HEK293 (cell line): ENCODE results near the gene AK1.
"Not testable (repeated sequence)": the region's sequence is repeated elsewhere in the genome, so short reads cannot be mapped to it uniquely, and the experiment has no call there.

Source experiments
- CTCF ChIA-PET: fragments of 350-600 bp; formaldehyde crosslinking; extraction: SDS; loops from one replicate; lab custom pipeline; 2021; ENCODE audit warnings: antibody characterized with exemption; lab: Yijun Ruan, JAX
- POLR2A ChIA-PET: fragments of 300-600 bp; formaldehyde crosslinking; extraction: SDS; loops from one replicate; lab custom pipeline; 2020; ENCODE audit warnings: antibody characterized with exemption, inconsistent platforms; lab: Yijun Ruan, JAX
- H3K27ac ChIP-seq: fragments of 200-500 bp; sonication (Bioruptor generic); 2 replicates; pipeline ENCODE4 v1.5.1; 2014; ENCODE audit warnings: low read depth, low read length, control low read depth, inconsistent platforms; ENCODE audit errors: extremely low read depth
- H3K36me3 ChIP-seq, 2 experiments: fragments of 200-500 bp in 1 of 2; sonication (Bioruptor generic) in 1 of 2; 1 replicate in 1 of 2; 2 replicates in 1 of 2; pipeline ENCODE4 v1.5.1; 2014 to 2017; ENCODE audit warnings: inconsistent platforms in 2 of 2, low read length in 2 of 2; ENCODE audit not compliant: control insufficient read depth in 2 of 2, insufficient read depth in 1 of 2
- H3K4me1 ChIP-seq: fragments of 200-500 bp; sonication (Bioruptor generic); 2 replicates; pipeline ENCODE4 v1.5.1; 2014; ENCODE audit warnings: mild to moderate bottlenecking, low read length, inconsistent platforms; ENCODE audit not compliant: control insufficient read depth, insufficient read depth
- H3K4me3 ChIP-seq: 2 replicates; pipeline ENCODE4 v1.5.1; 2011; ENCODE audit warnings: low read depth, mild to moderate bottlenecking, control low read depth, low read length, moderate library complexity
- H3K9me3 ChIP-seq: fragments of 200-500 bp; sonication (Bioruptor generic); 2 replicates; pipeline ENCODE4 v1.5.1; 2014; ENCODE audit warnings: low read depth, low read length, inconsistent platforms; ENCODE audit not compliant: control insufficient read depth, insufficient read depth
- EGR2 ChIP-seq: fragments of 450-650 bp; formaldehyde crosslinking; IDR thresholded peaks from 2 replicates; pipeline ENCODE4 v1.5.1; 2016; ENCODE audit warnings: low read depth, missing biosample characterization, missing genetic modification characterization
- OSR2 ChIP-seq: fragments of 450-650 bp; formaldehyde crosslinking; IDR thresholded peaks from 2 replicates; pipeline ENCODE4 v1.5.1; 2016; ENCODE audit warnings: missing biosample characterization, missing genetic modification characterization
- RBAK ChIP-seq: fragments of 450-650 bp; formaldehyde crosslinking; IDR thresholded peaks from 2 replicates; pipeline ENCODE4 v1.5.1; 2016; ENCODE audit warnings: missing biosample characterization, missing genetic modification characterization
- SCRT1 ChIP-seq: fragments of 450-650 bp; formaldehyde crosslinking; IDR thresholded peaks from 2 replicates; pipeline ENCODE4 v1.5.1; 2016; ENCODE audit warnings: missing biosample characterization, missing genetic modification characterization, borderline replicate concordance
- WT1 ChIP-seq: fragments of 450-650 bp; formaldehyde crosslinking; IDR thresholded peaks from 2 replicates; pipeline ENCODE4 v1.5.1; 2016; ENCODE audit warnings: missing biosample characterization, missing genetic modification characterization
- ZBTB1 ChIP-seq: fragments of 450-650 bp; formaldehyde crosslinking; IDR thresholded peaks from 2 replicates; pipeline ENCODE4 v1.5.1; 2016; ENCODE audit warnings: missing biosample characterization, missing genetic modification characterization
- ZBTB17 ChIP-seq: fragments of 450-650 bp; formaldehyde crosslinking; IDR thresholded peaks from 2 replicates; pipeline ENCODE4 v1.5.1; 2016; ENCODE audit warnings: missing biosample characterization, missing genetic modification characterization
- ZBTB48 ChIP-seq: fragments of 450-650 bp; formaldehyde crosslinking; IDR thresholded peaks from 2 replicates; pipeline ENCODE4 v1.5.1; 2016; ENCODE audit warnings: missing biosample characterization, missing genetic modification characterization
- ZEB2 ChIP-seq: fragments of 450-650 bp; formaldehyde crosslinking; IDR thresholded peaks from 2 replicates; pipeline ENCODE4 v1.5.1; 2016; ENCODE audit warnings: missing biosample characterization, missing genetic modification characterization
- ZFHX2 ChIP-seq: fragments of 450-650 bp; formaldehyde crosslinking; conservative IDR thresholded peaks from 2 replicates; pipeline ENCODE4 v1.5.1; 2016; ENCODE audit warnings: missing biosample characterization, missing genetic modification characterization
- ZNF114 ChIP-seq: fragments of 450-650 bp; formaldehyde crosslinking; IDR thresholded peaks from 2 replicates; pipeline ENCODE4 v1.5.0; 2017; ENCODE audit warnings: missing biosample characterization, missing genetic modification characterization
- ZNF121 ChIP-seq: fragments of 450-650 bp; formaldehyde crosslinking; IDR thresholded peaks from 2 replicates; pipeline ENCODE4 v1.5.1; 2016; ENCODE audit warnings: missing biosample characterization, missing genetic modification characterization
- ZNF169 ChIP-seq: fragments of 450-650 bp; formaldehyde crosslinking; IDR thresholded peaks from 2 replicates; pipeline ENCODE4 v1.5.1; 2016; ENCODE audit warnings: missing biosample characterization, missing genetic modification characterization
- ZNF311 ChIP-seq: fragments of 450-650 bp; formaldehyde crosslinking; IDR thresholded peaks from 2 replicates; pipeline ENCODE4 v1.5.1; 2017; ENCODE audit warnings: missing biosample characterization, missing genetic modification characterization, borderline replicate concordance
- ZNF335 ChIP-seq: fragments of 450-650 bp; formaldehyde crosslinking; conservative IDR thresholded peaks from 2 replicates; pipeline ENCODE4 v1.5.1; 2016; ENCODE audit warnings: missing biosample characterization, missing genetic modification characterization
- ZNF510 ChIP-seq: fragments of 450-650 bp; formaldehyde crosslinking; IDR thresholded peaks from 2 replicates; pipeline ENCODE4 v1.5.1; 2018; ENCODE audit warnings: mild to moderate bottlenecking, missing genetic modification characterization, missing biosample characterization; ENCODE audit not compliant: insufficient replicate concordance
- ZNF529 ChIP-seq: fragments of 450-650 bp; formaldehyde crosslinking; IDR thresholded peaks from 2 replicates; pipeline ENCODE4 v1.5.1; 2017; ENCODE audit warnings: missing genetic modification characterization, missing biosample characterization; ENCODE audit not compliant: insufficient replicate concordance
- ZNF621 ChIP-seq: fragments of 450-650 bp; formaldehyde crosslinking; IDR thresholded peaks from 2 replicates; pipeline ENCODE4 v1.5.1; 2017; ENCODE audit warnings: missing biosample characterization, missing genetic modification characterization
- ZNF785 ChIP-seq: fragments of 450-650 bp; formaldehyde crosslinking; IDR thresholded peaks from 2 replicates; pipeline ENCODE4 v1.5.1; 2016; ENCODE audit warnings: missing biosample characterization, missing genetic modification characterization
- TF ChIP-seq, protein P1 (sequence below): fragments of 450-650 bp; formaldehyde crosslinking; optimal IDR thresholded peaks from 2 replicates; pipeline ENCODE3; 2016; ENCODE audit warnings: missing biosample characterization, mild to moderate bottlenecking, missing genetic modification characterization
- TF ChIP-seq, protein P2 (sequence below): fragments of 450-650 bp; formaldehyde crosslinking; IDR thresholded peaks from 2 replicates; pipeline ENCODE4 v1.5.1; 2016; ENCODE audit warnings: missing biosample characterization, missing genetic modification characterization

AK1 gene

GRCh38 chr9:127871531-127871930 lies 5.9 kb downstream of the AK1 start:
- Histone ChIP-seq H3K27ac (no peak overlapping the region), H3K9me3 (no peaks in the 10 kb centered on the region), H3K36me3 (peaks cover 0 to 55% of the 10 kb centered on the region in 2 experiments; a peak in 2 of 3 replicates), H3K4me1 (no peaks in the 10 kb centered on the region), H3K4me3 (no peak overlapping the region)
- TF ChIP-seq, protein P1, sequence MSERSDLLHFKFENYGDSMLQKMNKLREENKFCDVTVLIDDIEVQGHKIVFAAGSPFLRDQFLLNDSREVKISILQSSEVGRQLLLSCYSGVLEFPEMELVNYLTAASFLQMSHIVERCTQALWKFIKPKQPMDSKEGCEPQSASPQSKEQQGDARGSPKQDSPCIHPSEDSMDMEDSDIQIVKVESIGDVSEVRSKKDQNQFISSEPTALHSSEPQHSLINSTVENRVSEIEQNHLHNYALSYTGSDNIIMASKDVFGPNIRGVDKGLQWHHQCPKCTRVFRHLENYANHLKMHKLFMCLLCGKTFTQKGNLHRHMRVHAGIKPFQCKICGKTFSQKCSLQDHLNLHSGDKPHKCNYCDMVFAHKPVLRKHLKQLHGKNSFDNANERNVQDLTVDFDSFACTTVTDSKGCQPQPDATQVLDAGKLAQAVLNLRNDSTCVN (tag by site-specific recombination): no peak
- TF ChIP-seq EGR2 (peak; percentile 65), ZNF785 (tag by site-specific recombination) (no peak), ZFHX2 (tag by site-specific recombination) (peak; percentile 42)
- POLR2A ChIA-PET: no interaction called here
- CTCF ChIA-PET: interaction anchor here (0.6 to 3.0 kb wide), 4 partner anchors 23 to 364 kb away, joined by 3 to 33 read pairs (median 5); partner anchors contain the start of gene TOR2A

DNA sequence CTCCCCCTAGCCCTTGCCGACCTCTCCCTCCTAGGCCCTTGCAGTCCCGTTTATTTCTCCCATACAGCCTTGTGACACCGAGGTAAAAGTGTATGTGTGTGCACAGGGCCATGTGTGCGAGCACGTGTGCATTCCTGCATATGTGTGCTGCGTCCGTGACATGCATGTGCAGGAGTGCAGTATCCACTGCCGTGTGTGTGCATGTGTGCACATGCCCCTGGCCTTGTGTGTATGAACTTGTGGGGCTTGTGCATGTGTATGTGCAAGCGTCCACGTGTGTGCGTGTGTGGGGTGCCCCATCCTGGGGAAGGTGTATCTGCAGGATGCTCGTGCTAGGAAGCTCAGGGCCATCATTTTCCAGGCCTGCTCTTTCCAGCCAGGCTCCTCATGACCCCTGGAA lies 6.6 kb downstream of the AK1 start:
- no peaks in the 10 kb centered on the region for H3K9me3 ChIP-seq
- no peaks in the 10 kb centered on the region for H3K4me1 ChIP-seq
- no peak overlapping the region for H3K4me3 ChIP-seq
- TF ChIP-seq SCRT1 (no peak), ZBTB17 (tag by site-specific recombination) (no peak), ZNF114 (tag by site-specific recombination) (no peak), OSR2 (tag by site-specific recombination) (no peak), ZBTB1 (tag by site-specific recombination) (no peak), ZNF621 (no peak), ZEB2 (tag by site-specific recombination) (no peak), WT1 (tag by site-specific recombination) (no peak), ZNF169 (no peak)
- POLR2A ChIA-PET: interaction anchor here (1.5 kb wide), 1 partner anchor 28 kb away, joined by 3 read pairs; no protein-coding TSS in a partner anchor
- CTCF ChIA-PET: interaction anchor here (0.6 to 3.0 kb wide), 13 partner anchors 11 to 184 kb away, joined by 3 to 46 read pairs (median 6); partner anchors contain the start of genes CDK9, ST6GALNAC4 and TOR2A
- H3K27ac ChIP-seq: no peak overlapping the region
- H3K36me3 ChIP-seq: peaks cover 0 to 57% of the 10 kb centered on the region in 2 experiments; a peak in 2 of 3 replicates

DNA sequence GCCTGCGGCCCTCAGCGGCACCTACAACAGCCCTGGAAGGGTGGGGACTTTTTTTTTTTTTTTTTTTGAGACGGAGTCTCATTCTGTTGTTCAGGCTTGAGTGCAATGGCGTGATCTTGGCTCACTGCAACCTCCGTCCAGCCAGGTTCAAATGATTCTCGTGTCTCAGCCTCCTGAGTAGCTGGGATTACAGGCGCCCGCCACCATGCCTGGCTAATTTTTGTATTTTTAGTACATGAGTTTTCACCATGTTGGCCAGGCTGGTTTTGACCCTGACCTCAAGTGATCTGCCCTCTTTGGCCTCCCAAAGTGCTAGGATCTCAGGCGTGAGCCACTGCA lies 7.4 kb downstream of the AK1 start:
- H3K36me3 ChIP-seq: peaks cover 0 to 59% of the 10 kb centered on the region in 2 experiments; a peak in 2 of 3 replicates
- not testable (repeated sequence) for H3K4me1 ChIP-seq, H3K27ac ChIP-seq, H3K4me3 ChIP-seq, H3K9me3 ChIP-seq
- ChIA-PET CTCF (interaction anchor here (0.6 to 3.0 kb wide), 54 partner anchors 10 to 611 kb away, joined by 3 to 46 read pairs (median 5); partner anchors contain the start of genes CDK9, ENG, PTRH1 and ST6GALNAC4), POLR2A (interaction anchor here (0.7 to 1.5 kb wide), 4 partner anchors 11 to 135 kb away, joined by 3 to 8 read pairs (median 5); partner anchors contain the start of gene TOR2A)
- TF ChIP-seq ZNF335 (tag by site-specific recombination): peak; percentile 63

DNA sequence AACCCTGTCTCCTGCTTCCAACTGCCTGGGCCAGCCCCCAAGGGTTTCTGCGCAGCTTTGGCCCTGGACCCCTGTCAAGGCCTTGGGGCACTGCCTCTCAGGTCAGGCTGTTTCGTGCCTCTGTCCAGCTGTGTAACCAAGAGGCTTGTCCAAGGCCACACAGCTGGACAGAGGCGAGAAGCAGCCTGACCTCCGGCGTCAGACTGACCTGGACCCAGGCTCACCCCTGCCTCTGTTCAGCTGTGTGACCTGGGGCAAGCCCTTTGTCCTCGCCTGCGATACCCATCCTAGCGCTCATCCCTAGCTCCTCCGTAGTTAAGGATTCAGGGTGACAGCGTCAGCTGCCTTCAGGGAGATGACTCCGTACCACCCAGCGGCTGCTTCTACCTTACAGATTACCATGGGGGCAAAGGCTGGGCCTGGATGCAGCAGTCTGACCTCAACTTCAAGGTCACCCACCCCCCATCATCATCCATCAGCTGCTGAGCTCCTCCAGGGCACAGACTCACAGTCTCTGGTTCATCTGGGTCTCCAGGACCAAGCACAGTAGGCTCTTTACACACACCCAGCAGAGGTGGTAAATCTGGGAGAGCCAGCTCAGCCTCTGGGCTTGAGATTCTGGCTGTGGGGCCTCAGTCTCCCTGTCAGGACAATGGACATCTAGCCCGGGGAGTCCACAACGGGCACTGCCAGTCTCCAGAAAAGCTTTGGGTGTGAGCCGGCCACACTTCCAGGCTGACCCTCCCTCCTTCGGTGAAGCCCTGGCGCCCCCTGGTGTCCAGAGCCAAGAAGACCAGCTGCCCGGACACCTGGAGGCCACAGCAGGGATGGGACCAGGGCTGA lies 7.9 kb downstream of the AK1 start:
- H3K36me3 ChIP-seq: peaks cover 0 to 59% of the 10 kb centered on the region in 2 experiments; a peak in 2 of 3 replicates
- TF ChIP-seq, protein P2, sequence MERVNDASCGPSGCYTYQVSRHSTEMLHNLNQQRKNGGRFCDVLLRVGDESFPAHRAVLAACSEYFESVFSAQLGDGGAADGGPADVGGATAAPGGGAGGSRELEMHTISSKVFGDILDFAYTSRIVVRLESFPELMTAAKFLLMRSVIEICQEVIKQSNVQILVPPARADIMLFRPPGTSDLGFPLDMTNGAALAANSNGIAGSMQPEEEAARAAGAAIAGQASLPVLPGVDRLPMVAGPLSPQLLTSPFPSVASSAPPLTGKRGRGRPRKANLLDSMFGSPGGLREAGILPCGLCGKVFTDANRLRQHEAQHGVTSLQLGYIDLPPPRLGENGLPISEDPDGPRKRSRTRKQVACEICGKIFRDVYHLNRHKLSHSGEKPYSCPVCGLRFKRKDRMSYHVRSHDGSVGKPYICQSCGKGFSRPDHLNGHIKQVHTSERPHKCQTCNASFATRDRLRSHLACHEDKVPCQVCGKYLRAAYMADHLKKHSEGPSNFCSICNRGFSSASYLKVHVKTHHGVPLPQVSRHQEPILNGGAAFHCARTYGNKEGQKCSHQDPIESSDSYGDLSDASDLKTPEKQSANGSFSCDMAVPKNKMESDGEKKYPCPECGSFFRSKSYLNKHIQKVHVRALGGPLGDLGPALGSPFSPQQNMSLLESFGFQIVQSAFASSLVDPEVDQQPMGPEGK: 0 out of 2 replicates have a peak, but pooled peaks have one; percentile 21
- TF ChIP-seq ZNF529: no peak
- TF ChIP-seq ZBTB48 (tag by site-specific recombination): no peak
- no peak for TF ChIP-seq ZNF510 (tag by site-specific recombination)
- TF ChIP-seq ZNF311 (tag by site-specific recombination): no peak
- TF ChIP-seq RBAK (tag by site-specific recombination): no peak
- no peak for TF ChIP-seq ZNF785 (tag by site-specific recombination)
- TF ChIP-seq ZNF121 (tag by site-specific recombination): no peak

More for the DNA sequence above, 7.9 kb downstream of the AK1 start:
- H3K9me3 ChIP-seq: no peaks in the 10 kb centered on the region
- CTCF ChIA-PET: interaction anchor here (0.6 to 3.0 kb wide), 65 partner anchors 9 to 610 kb away, joined by 3 to 46 read pairs (median 4); partner anchors contain the start of genes CDK9, ENG, FPGS and PTRH1
- POLR2A ChIA-PET: interaction anchor here (0.6 to 1.5 kb wide), 7 partner anchors 10 to 368 kb away, joined by 3 to 8 read pairs (median 3); partner anchors contain the start of gene TOR2A
- H3K4me3 ChIP-seq: no peak overlapping the region
- no peaks in the 10 kb centered on the region; the same call in 1 of the 2 replicates for H3K4me1 ChIP-seq
- no peak overlapping the region for H3K27ac ChIP-seq
